SK-MEL-5 (cell line): ENCODE measurements around the gene MOXD1. TPM values are rescaled to one million over a fixed set of nuclear protein-coding genes. Genes with fewer than 3 reads are reported as not detected.
"Not testable (repeated sequence)": the region's sequence is repeated elsewhere in the genome, so short reads cannot be mapped to it uniquely, and the experiment has no call there.

ENCODE experiments used
- DNase-seq: peaks from one replicate; pipeline ENCODE4 v3.0.0-alpha.2; 2016; ENCODE audit warnings: low read depth, low spot score
- in situ Hi-C: cut with HindIII; loops from 2 replicates; pipeline ENCODE4 v1.10.0; 2016; ENCODE audit warnings: low sequenced_read_pairs, high pct_unique_total_duplicates, low pct_unique_long_range_greater_than_20kb
- total RNA-seq: library from RNA; depleted of rRNA; stranded (reverse); fragments of >200 nt; shearing (Covaris generic); gene quantifications from 2 replicates; pipeline ENCODE4 v1.2.3, GENCODE V29; 2014

Gene MOXD1
- total RNA-seq, 1 experiment from 2014 or later = 17.2 TPM

GRCh38 chr6:132314432-132314831 is 86.8 kb downstream of the MOXD1 start:
- DNase-seq = no peak
- in situ Hi-C loops = no loop called here

GRCh38 chr6:132310921-132311320 is 90.4 kb downstream of the MOXD1 start:
- in situ Hi-C loops = no loop called here
- DNase-seq = no peak

- DNase-seq, in situ Hi-C loops: not testable (repeated sequence)
These were observed 91.1 kb downstream of the MOXD1 start for GRCh38 chr6:132310151-132310550.

- in situ Hi-C loops = no loop called here
- no peak for DNase-seq
These were observed 96.4 kb downstream of the MOXD1 start for GRCh38 chr6:132304891-132305305.

GRCh38 chr6:132300323-132300949 is 100.8 kb downstream of the MOXD1 start:
- peak; percentile 70 for DNase-seq
- in situ Hi-C loops = no loop called here

- peak; percentile 67 for DNase-seq
- in situ Hi-C loops = no loop called here
These were observed 102.8 kb downstream of the MOXD1 start for GRCh38 chr6:132298344-132298949.

- in situ Hi-C loops = no loop called here
- no peak for DNase-seq
These were observed 111.5 kb downstream of the MOXD1 start for GRCh38 chr6:132289756-132290155.

- in situ Hi-C loops = no loop called here
These were observed 114.2 kb downstream of the MOXD1 start for GRCh38 chr6:132287101-132287500.

GRCh38 chr6:132286298-132287019 is 114.8 kb downstream of the MOXD1 start:
- in situ Hi-C loops = no loop called here

More at GRCh38 chr6:132287101-132287500, 114.2 kb downstream of the MOXD1 start:
- DNase-seq = no peak

GRCh38 chr6:132285004-132285780 is 116.1 kb downstream of the MOXD1 start:
- DNase-seq = no peak
- in situ Hi-C loops = no loop called here

More at GRCh38 chr6:132286298-132287019, 114.8 kb downstream of the MOXD1 start:
- no peak for DNase-seq

GRCh38 chr6:132282696-132283095 is 118.6 kb downstream of the MOXD1 start:
- in situ Hi-C loops = no loop called here
- DNase-seq = no peak

GRCh38 chr6:132280436-132280835 is 120.8 kb downstream of the MOXD1 start:
- in situ Hi-C loops = no loop called here
- DNase-seq = no peak

- in situ Hi-C loops = no loop called here
- peak; percentile 71 for DNase-seq
These were observed 121.6 kb downstream of the MOXD1 start for GRCh38 chr6:132279592-132280139.

- no peak for DNase-seq
- in situ Hi-C loops = no loop called here
These were observed 126.0 kb downstream of the MOXD1 start for GRCh38 chr6:132275066-132275970.

- in situ Hi-C loops = no loop called here
- DNase-seq = no peak
These were observed 128.5 kb downstream of the MOXD1 start for GRCh38 chr6:132272776-132273175.

GRCh38 chr6:132270726-132271402 is 130.4 kb downstream of the MOXD1 start:
- DNase-seq = no peak
- in situ Hi-C loops = no loop called here
